HG03108 (cell line): ENCODE data around the gene FBXL15.

Experiments used
- ATAC-seq: cut with Tn5 transposase; IDR thresholded peaks from one replicate; pipeline ENCODE4 v1.9.1; 2021; ENCODE audit warnings: moderate library complexity; ENCODE audit not compliant: unreplicated experiment

The FBXL15 gene

GRCh38 chr10:102420714-102421506 lies at the start of gene FBXL15:
TSS of gene FBXL15 (plus strand) at chr10:102420836. CDS start at chr10:102421130, 294 bp downstream.
- peak; percentile 49 for ATAC-seq

- ATAC-seq = no peak
Measured at GRCh38 chr10:102371295-102371694, 49.3 kb upstream of the FBXL15 start.

- ATAC-seq = no peak
Measured at GRCh38 chr10:102375250-102375649, 45.4 kb upstream of the FBXL15 start.

- ATAC-seq = no peak
Measured at GRCh38 chr10:102375867-102376266, 44.8 kb upstream of the FBXL15 start.

GRCh38 chr10:102376901-102377300 lies 43.7 kb upstream of the FBXL15 start:
- no peak for ATAC-seq

GRCh38 chr10:102379383-102379782 lies 41.3 kb upstream of the FBXL15 start:
- ATAC-seq = no peak

- no peak for ATAC-seq
Measured at GRCh38 chr10:102381983-102382382, 38.7 kb upstream of the FBXL15 start.

- no peak for ATAC-seq
Measured at GRCh38 chr10:102382871-102383270, 37.8 kb upstream of the FBXL15 start.

GRCh38 chr10:102384053-102384452 lies 36.6 kb upstream of the FBXL15 start:
- ATAC-seq = no peak

- ATAC-seq = no peak
Measured at GRCh38 chr10:102384606-102385429, 35.8 kb upstream of the FBXL15 start.

- no peak for ATAC-seq
Measured at GRCh38 chr10:102389894-102390293, 30.7 kb upstream of the FBXL15 start.

- ATAC-seq = no peak
Measured at GRCh38 chr10:102392306-102392705, 28.3 kb upstream of the FBXL15 start.

GRCh38 chr10:102393411-102394078 lies 27.1 kb upstream of the FBXL15 start:
- ATAC-seq = no peak

GRCh38 chr10:102394079-102394800 lies 26.4 kb upstream of the FBXL15 start:
- ATAC-seq = peak; percentile 77

- ATAC-seq = no peak
Measured at GRCh38 chr10:102394801-102395399, 25.7 kb upstream of the FBXL15 start.

GRCh38 chr10:102395400-102396316 lies 25.0 kb upstream of the FBXL15 start, which contains the start of gene NFKB2:
TSS of gene NFKB2 (plus strand) at chr10:102395705. CDS start at chr10:102395960, 255 bp downstream.
- peak; percentile 19 for ATAC-seq

GRCh38 chr10:102396317-102396650 lies 24.4 kb upstream of the FBXL15 start:
- no peak for ATAC-seq

- no peak for ATAC-seq
Measured at GRCh38 chr10:102396730-102397151, 23.9 kb upstream of the FBXL15 start.
